OCI-M1 (cell line): ENCODE data around the gene CDADC1.
"Not testable (repeated sequence)": the region's sequence is repeated elsewhere in the genome, so short reads cannot be mapped to it uniquely, and the experiment has no call there.

ENCODE experiments used
- DNase-seq: peaks from one replicate; lab custom pipeline; 2025; lab: John Stamatoyannopoulos, UW

The CDADC1 gene

GRCh38 chr13:49315036-49315565 is 67.4 kb downstream of the CDADC1 start:
- peak; percentile 26 for DNase-seq

GRCh38 chr13:49315756-49316482 is 68.2 kb downstream of the CDADC1 start:
- DNase-seq: peak; percentile 83

GRCh38 chr13:49319551-49319950 is 71.8 kb downstream of the CDADC1 start:
- no peak for DNase-seq

- peak; percentile 12 for DNase-seq
These were observed 72.2 kb downstream of the CDADC1 start for GRCh38 chr13:49319951-49320350.

GRCh38 chr13:49320975-49321374 is 73.2 kb downstream of the CDADC1 start:
- DNase-seq: no peak

GRCh38 chr13:49322702-49323101 is 75.0 kb downstream of the CDADC1 start:
- no peak for DNase-seq

- DNase-seq: no peak
These were observed 75.6 kb downstream of the CDADC1 start for GRCh38 chr13:49323344-49323743.

GRCh38 chr13:49326222-49326917 is 78.6 kb downstream of the CDADC1 start:
- no peak for DNase-seq

GRCh38 chr13:49327145-49327544 is 79.4 kb downstream of the CDADC1 start:
- DNase-seq: not testable (repeated sequence)

- peak; percentile 5 for DNase-seq
These were observed 82.3 kb downstream of the CDADC1 start for GRCh38 chr13:49329831-49330545.

- DNase-seq: no peak
These were observed 82.8 kb downstream of the CDADC1 start for GRCh38 chr13:49330546-49330864.

- DNase-seq: no peak
These were observed 88.9 kb downstream of the CDADC1 start for GRCh38 chr13:49336655-49337054.

GRCh38 chr13:49340161-49340560 is 92.4 kb downstream of the CDADC1 start:
- DNase-seq: no peak

GRCh38 chr13:49341517-49341916 is 93.8 kb downstream of the CDADC1 start:
- DNase-seq: no peak

GRCh38 chr13:49341941-49342340 is 94.2 kb downstream of the CDADC1 start:
- no peak for DNase-seq

- DNase-seq: no peak
These were observed 94.7 kb downstream of the CDADC1 start for GRCh38 chr13:49342454-49342853.
